PC-9 (cell line): ENCODE results near the gene WDR59. TPM values are rescaled to one million over a fixed set of nuclear protein-coding genes. Genes with fewer than 3 reads are reported as not detected.

ENCODE experiments used
- BruUV-seq: library from RNA; stranded (reverse); fragments of 400-500 nt; replicated peaks from 2 replicates; lab custom pipeline; 2021; lab: Mats Ljungman, UMichigan
- CTCF ChIA-PET: fragments of 300-600 bp; sonication (Branson Sonifier 250); formaldehyde crosslinking; loops from one replicate; lab custom pipeline; 2022; ENCODE audit warnings: antibody characterized with exemption; lab: Charles Lee
- POLR2A ChIA-PET: fragments of 300-600 bp; sonication (Branson Sonifier 250); formaldehyde crosslinking; loops from one replicate; lab custom pipeline; 2022; ENCODE audit warnings: antibody characterized with exemption; ENCODE audit not compliant: unreplicated experiment; lab: Charles Lee
- DNase-seq, 2 experiments: peaks; one replicate each; pipeline versions ENCODE4 v3.0.0 to v3.0.0-alpha.2; 2015 to 2022; ENCODE audit warnings: mixed read lengths in 1 of 2
- H2AFZ ChIP-seq: fragments of 200-600 bp; sonication (generic); 2 replicates; pipeline ENCODE4 v1.8.1; 2017; ENCODE audit warnings: antibody characterized with exemption
- H3F3A ChIP-seq: fragments of 200-600 bp; sonication (generic); 2 replicates; pipeline ENCODE4 v1.8.1; 2017; ENCODE audit warnings: antibody characterized with exemption, mild to moderate bottlenecking, low read depth; ENCODE audit not compliant: insufficient read depth
- H3K27ac ChIP-seq: fragments of 200-600 bp; sonication (generic); 2 replicates; pipeline ENCODE4 v1.6.1; 2016; ENCODE audit warnings: mixed run types
- H3K27me3 ChIP-seq: fragments of 200-600 bp; sonication (generic); 2 replicates; pipeline ENCODE4 v1.6.1; 2016; ENCODE audit warnings: low read depth, mixed run types; ENCODE audit not compliant: insufficient read depth
- H3K36me3 ChIP-seq: fragments of 200-600 bp; sonication (generic); 2 replicates; pipeline ENCODE4 v1.6.1; 2016; ENCODE audit warnings: low read depth, mixed run types
- H3K4me1 ChIP-seq: fragments of 200-600 bp; sonication (generic); replicated peaks from 2 replicates; pipeline ENCODE4 v1.6.1; 2016; ENCODE audit warnings: mixed run types; ENCODE audit not compliant: insufficient read depth
- H3K4me2 ChIP-seq: fragments of 200-600 bp; sonication (generic); 2 replicates; pipeline ENCODE4 v1.6.1; 2017; ENCODE audit warnings: mixed run types
- H3K4me3 ChIP-seq: fragments of 200-600 bp; sonication (generic); 2 replicates; pipeline ENCODE4 v1.6.1; 2016; ENCODE audit warnings: mixed run types
- H3K79me2 ChIP-seq: fragments of 200-600 bp; sonication (generic); 2 replicates; pipeline ENCODE4 v1.6.1; 2017; ENCODE audit warnings: low read depth, mixed run types
- H3K9me2 ChIP-seq: fragments of 200-600 bp; sonication (generic); 2 replicates; pipeline ENCODE4 v1.8.1; 2017; ENCODE audit warnings: mild to moderate bottlenecking; ENCODE audit not compliant: insufficient read depth
- H3K9me3 ChIP-seq: fragments of 200-600 bp; sonication (generic); 2 replicates; pipeline ENCODE4 v1.8.1; 2016; ENCODE audit warnings: low read depth; ENCODE audit not compliant: insufficient read depth
- H4K20me1 ChIP-seq: fragments of 200-600 bp; sonication (generic); 2 replicates; pipeline ENCODE4 v1.8.1; 2017; ENCODE audit not compliant: insufficient read depth
- EZH2 ChIP-seq: fragments of 200-600 bp; sonication (generic); IDR thresholded peaks from 2 replicates; pipeline ENCODE4 v1.8.0; 2017; ENCODE audit warnings: antibody characterized with exemption, low read depth
- intact Hi-C: fragments of 100-400 bp; cut with micrococcal nuclease; formaldehyde crosslinking; loops from one replicate; pipeline ENCODE4 v1.10.0; 2022; ENCODE audit not compliant: unreplicated experiment
- total RNA-seq: library from RNA; stranded (reverse); gene quantifications from 2 replicates; pipeline ENCODE4 v1.2.3, GENCODE V29; 2021
- TF ChIP-seq, protein P1 (sequence below): fragments of 200-600 bp; sonication (generic); conservative IDR thresholded peaks from 2 replicates; pipeline ENCODE4 v1.6.1; 2017; ENCODE audit warnings: mixed run types, antibody characterized with exemption, mild to moderate bottlenecking, moderate library complexity

The WDR59 gene
- total RNA-seq, 1 experiment from 2014 or later, result 97.1 TPM

DNA sequence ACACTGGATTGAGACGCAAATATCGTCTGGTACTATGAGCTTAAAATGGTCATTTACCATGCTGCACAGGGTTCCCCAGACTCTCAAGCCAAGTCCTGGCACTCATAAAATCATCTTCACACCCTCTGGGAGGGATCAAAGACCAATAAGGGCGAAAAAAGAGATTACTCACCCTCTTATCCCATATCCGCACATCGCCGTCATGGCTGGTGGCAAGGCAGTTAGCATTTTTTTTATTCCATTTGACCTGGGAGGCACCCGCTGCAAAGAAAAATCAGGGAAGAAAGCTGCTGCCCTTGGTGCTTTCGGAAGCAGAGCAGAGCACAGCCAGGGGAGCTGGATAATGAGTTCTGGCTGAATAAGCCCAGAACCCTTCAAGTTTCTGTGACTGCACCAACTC is 42.4 kb downstream of the WDR59 start:
- Histone ChIP-seq H3K4me1 (no peaks in the 10 kb centered on the region), H4K20me1 (no peaks in the 10 kb centered on the region), H3K4me2 (no peak overlapping the region), H3K4me3 (no peak overlapping the region), H3F3A (peaks cover 5% of the 10 kb centered on the region; the same call in 1 of the 2 replicates), H3K27me3 (no peaks in the 10 kb centered on the region), H3K9me2 (no peaks in the 10 kb centered on the region), H3K9me3 (no peaks in the 10 kb centered on the region), H3K36me3 (peaks cover 17% of the 10 kb centered on the region), H3K27ac (no peak overlapping the region), H3K79me2 (no peaks in the 10 kb centered on the region), H2AFZ (no peak overlapping the region)
- DNase-seq, result no peak
- POLR2A ChIA-PET, result no interaction called here
- no TSS peak for BruUV-seq
- intact Hi-C loops, result no loop called here
- CTCF ChIA-PET, result interaction anchor here (0.6 kb wide), 1 partner anchor 114 kb away, joined by 4 read pairs; no protein-coding TSS in a partner anchor
- TF ChIP-seq EZH2, result no peak
- TF ChIP-seq, protein P1, sequence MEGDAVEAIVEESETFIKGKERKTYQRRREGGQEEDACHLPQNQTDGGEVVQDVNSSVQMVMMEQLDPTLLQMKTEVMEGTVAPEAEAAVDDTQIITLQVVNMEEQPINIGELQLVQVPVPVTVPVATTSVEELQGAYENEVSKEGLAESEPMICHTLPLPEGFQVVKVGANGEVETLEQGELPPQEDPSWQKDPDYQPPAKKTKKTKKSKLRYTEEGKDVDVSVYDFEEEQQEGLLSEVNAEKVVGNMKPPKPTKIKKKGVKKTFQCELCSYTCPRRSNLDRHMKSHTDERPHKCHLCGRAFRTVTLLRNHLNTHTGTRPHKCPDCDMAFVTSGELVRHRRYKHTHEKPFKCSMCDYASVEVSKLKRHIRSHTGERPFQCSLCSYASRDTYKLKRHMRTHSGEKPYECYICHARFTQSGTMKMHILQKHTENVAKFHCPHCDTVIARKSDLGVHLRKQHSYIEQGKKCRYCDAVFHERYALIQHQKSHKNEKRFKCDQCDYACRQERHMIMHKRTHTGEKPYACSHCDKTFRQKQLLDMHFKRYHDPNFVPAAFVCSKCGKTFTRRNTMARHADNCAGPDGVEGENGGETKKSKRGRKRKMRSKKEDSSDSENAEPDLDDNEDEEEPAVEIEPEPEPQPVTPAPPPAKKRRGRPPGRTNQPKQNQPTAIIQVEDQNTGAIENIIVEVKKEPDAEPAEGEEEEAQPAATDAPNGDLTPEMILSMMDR, result no peak

DNA sequence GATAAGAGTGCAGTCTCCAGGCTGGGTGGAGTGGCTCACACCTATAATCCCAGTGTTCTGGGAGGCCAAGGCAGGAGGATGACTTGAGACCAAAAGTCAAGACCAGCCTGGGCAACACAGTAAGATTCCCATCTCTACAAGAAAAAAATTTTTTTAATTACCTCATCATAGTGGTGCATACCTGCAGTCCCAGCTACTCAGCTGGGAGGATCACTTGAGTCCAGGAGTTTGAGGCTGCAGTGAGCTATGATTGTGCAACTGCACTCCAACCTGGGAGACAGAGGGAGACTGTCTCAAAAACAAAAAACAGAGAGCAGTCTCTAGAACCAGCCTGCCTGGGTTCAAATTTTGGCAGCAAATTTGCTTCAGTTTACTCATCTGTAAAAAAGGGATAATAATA is 45.2 kb downstream of the WDR59 start:
- Histone ChIP-seq H3K36me3 (peaks cover 10% of the 10 kb centered on the region; the same call in 1 of the 2 replicates), H3K27ac (no peak overlapping the region), H3K79me2 (no peaks in the 10 kb centered on the region), H3K27me3 (no peaks in the 10 kb centered on the region), H4K20me1 (no peaks in the 10 kb centered on the region), H3K4me2 (no peak overlapping the region), H3F3A (peaks cover 6% of the 10 kb centered on the region; the same call in 1 of the 2 replicates), H3K4me3 (no peak overlapping the region), H2AFZ (no peak overlapping the region), H3K9me3 (no peaks in the 10 kb centered on the region), H3K4me1 (no peaks in the 10 kb centered on the region), H3K9me2 (no peaks in the 10 kb centered on the region)
- ChIA-PET POLR2A (interaction anchor here (0.6 kb wide), 1 partner anchor 28 kb away, joined by 6 read pairs; no protein-coding TSS in a partner anchor), CTCF (no interaction called here)
- DNase-seq, result no peak
- intact Hi-C loops, result no loop called here
- no TSS peak for BruUV-seq
- TF ChIP-seq EZH2, result no peak
- TF ChIP-seq, protein P1, result no peak

DNA sequence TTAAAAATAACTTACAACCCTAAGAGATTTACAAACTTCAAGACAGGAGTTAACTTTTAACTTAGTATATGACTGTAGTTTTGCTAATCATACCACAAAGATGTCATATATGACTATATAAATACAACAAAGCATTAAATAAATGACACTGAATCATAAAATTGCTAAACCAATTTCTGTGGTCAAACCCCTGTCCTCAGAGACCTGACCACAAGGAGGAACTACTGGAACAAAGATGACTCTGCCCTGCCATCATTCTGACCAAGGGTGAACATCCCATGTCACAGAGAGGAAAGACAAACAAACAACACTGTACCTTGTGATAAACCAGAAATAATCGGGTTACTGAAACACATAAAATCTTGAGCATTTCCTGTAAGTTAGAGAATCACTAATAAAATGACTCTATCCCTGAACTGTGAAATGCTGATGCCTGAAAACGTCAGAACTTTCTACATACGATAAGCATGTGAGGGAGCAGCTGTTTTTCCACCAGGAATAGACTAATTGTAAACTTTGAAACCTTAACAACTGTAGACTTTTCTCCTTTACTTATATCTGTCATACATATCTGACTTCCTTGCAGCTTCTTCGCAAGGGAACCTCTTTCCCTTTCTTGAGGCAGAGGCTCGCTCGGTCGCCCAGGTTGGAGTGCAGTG is 47.9 kb downstream of the WDR59 start:
- no peak overlapping the region for H3K27ac ChIP-seq
- DNase-seq, result peak in 1 of 2 experiments; percentile 51
- POLR2A ChIA-PET, result no interaction called here
- H3K79me2 ChIP-seq, result no peaks in the 10 kb centered on the region
- H4K20me1 ChIP-seq, result peaks cover 2% of the 10 kb centered on the region; the same call in 1 of the 2 replicates
- H2AFZ ChIP-seq, result no peak overlapping the region
- H3K9me2 ChIP-seq, result no peaks in the 10 kb centered on the region
- no peak overlapping the region for H3K4me2 ChIP-seq
- TF ChIP-seq, protein P1, result no peak
- TF ChIP-seq EZH2, result no peak
- no peaks in the 10 kb centered on the region for H3K27me3 ChIP-seq
- H3K4me1 ChIP-seq, result no peaks in the 10 kb centered on the region
- H3K36me3 ChIP-seq, result peaks cover 10% of the 10 kb centered on the region; the same call in 1 of the 2 replicates
- H3K9me3 ChIP-seq, result no peaks in the 10 kb centered on the region
- H3F3A ChIP-seq, result peaks cover 9% of the 10 kb centered on the region; the same call in 1 of the 2 replicates
- CTCF ChIA-PET, result no interaction called here
- H3K4me3 ChIP-seq, result no peak overlapping the region
- BruUV-seq, result no TSS peak
- intact Hi-C loops, result no loop called here
